HEK293 (cell line): Measurements from ENCODE around the gene CNIH3.

Experiments
- BCL11A ChIP-seq: fragments of 450-650 bp; formaldehyde crosslinking; IDR thresholded peaks from 2 replicates; pipeline ENCODE4 v1.5.1; 2016; ENCODE audit warnings: low read depth, missing biosample characterization, missing genetic modification characterization
- MYNN ChIP-seq: fragments of 450-650 bp; formaldehyde crosslinking; IDR thresholded peaks from 2 replicates; pipeline ENCODE4 v1.5.1; 2016; ENCODE audit warnings: missing biosample characterization, missing genetic modification characterization, borderline replicate concordance
- ZNF140 ChIP-seq: fragments of 450-650 bp; formaldehyde crosslinking; IDR thresholded peaks from 2 replicates; pipeline ENCODE4 v1.5.1; 2016; ENCODE audit warnings: missing biosample characterization, missing genetic modification characterization
- ZSCAN4 ChIP-seq: fragments of 450-650 bp; formaldehyde crosslinking; IDR thresholded peaks from 2 replicates; pipeline ENCODE4 v1.5.1; 2017; ENCODE audit warnings: missing biosample characterization, missing genetic modification characterization
- TF ChIP-seq, protein P1 (sequence below): fragments of 450-650 bp; formaldehyde crosslinking; IDR thresholded peaks from 2 replicates; pipeline ENCODE4 v1.5.1; 2016; ENCODE audit warnings: missing biosample characterization, missing genetic modification characterization
- TF ChIP-seq, protein P2 (sequence below): fragments of 450-650 bp; formaldehyde crosslinking; IDR thresholded peaks from 2 replicates; pipeline ENCODE4 v1.5.1; 2016; ENCODE audit warnings: missing biosample characterization, missing genetic modification characterization
- TF ChIP-seq, protein P3 (sequence below): fragments of 450-650 bp; formaldehyde crosslinking; optimal IDR thresholded peaks from 2 replicates; pipeline ENCODE3; 2016; ENCODE audit warnings: missing biosample characterization, mild to moderate bottlenecking, missing genetic modification characterization

- TF ChIP-seq, protein P1, sequence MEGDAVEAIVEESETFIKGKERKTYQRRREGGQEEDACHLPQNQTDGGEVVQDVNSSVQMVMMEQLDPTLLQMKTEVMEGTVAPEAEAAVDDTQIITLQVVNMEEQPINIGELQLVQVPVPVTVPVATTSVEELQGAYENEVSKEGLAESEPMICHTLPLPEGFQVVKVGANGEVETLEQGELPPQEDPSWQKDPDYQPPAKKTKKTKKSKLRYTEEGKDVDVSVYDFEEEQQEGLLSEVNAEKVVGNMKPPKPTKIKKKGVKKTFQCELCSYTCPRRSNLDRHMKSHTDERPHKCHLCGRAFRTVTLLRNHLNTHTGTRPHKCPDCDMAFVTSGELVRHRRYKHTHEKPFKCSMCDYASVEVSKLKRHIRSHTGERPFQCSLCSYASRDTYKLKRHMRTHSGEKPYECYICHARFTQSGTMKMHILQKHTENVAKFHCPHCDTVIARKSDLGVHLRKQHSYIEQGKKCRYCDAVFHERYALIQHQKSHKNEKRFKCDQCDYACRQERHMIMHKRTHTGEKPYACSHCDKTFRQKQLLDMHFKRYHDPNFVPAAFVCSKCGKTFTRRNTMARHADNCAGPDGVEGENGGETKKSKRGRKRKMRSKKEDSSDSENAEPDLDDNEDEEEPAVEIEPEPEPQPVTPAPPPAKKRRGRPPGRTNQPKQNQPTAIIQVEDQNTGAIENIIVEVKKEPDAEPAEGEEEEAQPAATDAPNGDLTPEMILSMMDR (tag by site-specific recombination), result no peak
- TF ChIP-seq, protein P2, sequence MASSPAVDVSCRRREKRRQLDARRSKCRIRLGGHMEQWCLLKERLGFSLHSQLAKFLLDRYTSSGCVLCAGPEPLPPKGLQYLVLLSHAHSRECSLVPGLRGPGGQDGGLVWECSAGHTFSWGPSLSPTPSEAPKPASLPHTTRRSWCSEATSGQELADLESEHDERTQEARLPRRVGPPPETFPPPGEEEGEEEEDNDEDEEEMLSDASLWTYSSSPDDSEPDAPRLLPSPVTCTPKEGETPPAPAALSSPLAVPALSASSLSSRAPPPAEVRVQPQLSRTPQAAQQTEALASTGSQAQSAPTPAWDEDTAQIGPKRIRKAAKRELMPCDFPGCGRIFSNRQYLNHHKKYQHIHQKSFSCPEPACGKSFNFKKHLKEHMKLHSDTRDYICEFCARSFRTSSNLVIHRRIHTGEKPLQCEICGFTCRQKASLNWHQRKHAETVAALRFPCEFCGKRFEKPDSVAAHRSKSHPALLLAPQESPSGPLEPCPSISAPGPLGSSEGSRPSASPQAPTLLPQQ (tag by site-specific recombination), result no peak
- TF ChIP-seq MYNN (tag by site-specific recombination) (no peak), ZSCAN4 (tag by site-specific recombination) (no peak), BCL11A (tag by site-specific recombination) (no peak), ZNF140 (tag by site-specific recombination) (no peak)
- TF ChIP-seq, protein P3, sequence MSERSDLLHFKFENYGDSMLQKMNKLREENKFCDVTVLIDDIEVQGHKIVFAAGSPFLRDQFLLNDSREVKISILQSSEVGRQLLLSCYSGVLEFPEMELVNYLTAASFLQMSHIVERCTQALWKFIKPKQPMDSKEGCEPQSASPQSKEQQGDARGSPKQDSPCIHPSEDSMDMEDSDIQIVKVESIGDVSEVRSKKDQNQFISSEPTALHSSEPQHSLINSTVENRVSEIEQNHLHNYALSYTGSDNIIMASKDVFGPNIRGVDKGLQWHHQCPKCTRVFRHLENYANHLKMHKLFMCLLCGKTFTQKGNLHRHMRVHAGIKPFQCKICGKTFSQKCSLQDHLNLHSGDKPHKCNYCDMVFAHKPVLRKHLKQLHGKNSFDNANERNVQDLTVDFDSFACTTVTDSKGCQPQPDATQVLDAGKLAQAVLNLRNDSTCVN (tag by site-specific recombination), result no peak
Observed at GRCh38 chr1:224588515-224588914, 27.6 kb upstream of the CNIH3 start.
